GM18526 (cell line): Measurements from ENCODE around the gene SLX4.

Experiments
- POLR2A ChIP-seq: IDR thresholded peaks from 3 replicates; pipeline ENCODE4 v1.6.1; 2011; ENCODE audit not compliant: insufficient read length; ENCODE audit errors: extremely low read depth

SLX4 gene

GRCh38 chr16:3594316-3595109 lies 16.9 kb downstream of the SLX4 start:
- TF ChIP-seq POLR2A = no peak

- TF ChIP-seq POLR2A = no peak
Measured at GRCh38 chr16:3592559-3592958, 18.8 kb downstream of the SLX4 start.

GRCh38 chr16:3591991-3592390 lies 19.4 kb downstream of the SLX4 start:
- no peak for TF ChIP-seq POLR2A

- TF ChIP-seq POLR2A = no peak
Measured at GRCh38 chr16:3591436-3591803, 20.0 kb downstream of the SLX4 start.

GRCh38 chr16:3590736-3591435 lies 20.5 kb downstream of the SLX4 start:
- TF ChIP-seq POLR2A = no peak

- no peak for TF ChIP-seq POLR2A
Measured at GRCh38 chr16:3589991-3590701, 21.3 kb downstream of the SLX4 start.

GRCh38 chr16:3589441-3589921 lies 21.9 kb downstream of the SLX4 start:
- TF ChIP-seq POLR2A = no peak

- TF ChIP-seq POLR2A = no peak
Measured at GRCh38 chr16:3589001-3589400, 22.4 kb downstream of the SLX4 start.

- TF ChIP-seq POLR2A = no peak
Measured at GRCh38 chr16:3587547-3588110, 23.8 kb downstream of the SLX4 start.

GRCh38 chr16:3584412-3584811 lies 27.0 kb downstream of the SLX4 start:
- no peak for TF ChIP-seq POLR2A

GRCh38 chr16:3583303-3584038 lies 27.9 kb downstream of the SLX4 start:
- TF ChIP-seq POLR2A = no peak

GRCh38 chr16:3582276-3583165 lies 28.9 kb downstream of the SLX4 start:
- no peak for TF ChIP-seq POLR2A

- no peak for TF ChIP-seq POLR2A
Measured at GRCh38 chr16:3581392-3581791, 30.0 kb downstream of the SLX4 start.

GRCh38 chr16:3580686-3581085 lies 30.7 kb downstream of the SLX4 start:
- TF ChIP-seq POLR2A = no peak

GRCh38 chr16:3580251-3580651 lies 31.2 kb downstream of the SLX4 start:
- TF ChIP-seq POLR2A = no peak
